HG03139 (cell line): ENCODE measurements around the gene IPCEF1.

ENCODE experiments used
- ATAC-seq: cut with Tn5 transposase; IDR thresholded peaks from one replicate; pipeline ENCODE4 v1.9.1; 2021; ENCODE audit not compliant: unreplicated experiment

IPCEF1 gene

DNA sequence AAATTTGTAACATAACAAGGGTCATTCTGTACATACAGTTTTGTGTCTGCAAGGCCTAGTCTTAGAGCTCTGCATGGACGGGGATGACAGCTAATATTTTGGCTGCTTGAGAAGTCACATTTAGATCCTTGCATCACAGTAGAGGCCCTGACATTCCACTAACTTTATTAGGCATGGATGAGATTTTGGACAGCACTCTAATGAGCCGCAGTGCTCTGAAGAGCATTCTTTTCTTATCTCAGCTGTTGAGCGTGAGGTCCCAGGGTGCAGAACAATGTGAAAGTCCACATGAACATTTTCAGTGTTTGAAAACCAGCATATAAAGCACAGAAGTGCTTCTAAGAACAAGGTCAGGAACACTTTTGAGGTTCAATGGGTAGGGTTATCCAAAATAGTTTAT, 58.9 kb downstream of the IPCEF1 start:
- no peak for ATAC-seq

- no peak for ATAC-seq
These were observed 59.4 kb downstream of the IPCEF1 start for GRCh38 chr6:154297210-154297609.

GRCh38 chr6:154295733-154296132, 60.9 kb downstream of the IPCEF1 start:
- ATAC-seq = no peak

- no peak for ATAC-seq
These were observed 63.6 kb downstream of the IPCEF1 start for GRCh38 chr6:154292855-154293519.

- ATAC-seq = no peak
These were observed 64.5 kb downstream of the IPCEF1 start for GRCh38 chr6:154292066-154292465.

DNA sequence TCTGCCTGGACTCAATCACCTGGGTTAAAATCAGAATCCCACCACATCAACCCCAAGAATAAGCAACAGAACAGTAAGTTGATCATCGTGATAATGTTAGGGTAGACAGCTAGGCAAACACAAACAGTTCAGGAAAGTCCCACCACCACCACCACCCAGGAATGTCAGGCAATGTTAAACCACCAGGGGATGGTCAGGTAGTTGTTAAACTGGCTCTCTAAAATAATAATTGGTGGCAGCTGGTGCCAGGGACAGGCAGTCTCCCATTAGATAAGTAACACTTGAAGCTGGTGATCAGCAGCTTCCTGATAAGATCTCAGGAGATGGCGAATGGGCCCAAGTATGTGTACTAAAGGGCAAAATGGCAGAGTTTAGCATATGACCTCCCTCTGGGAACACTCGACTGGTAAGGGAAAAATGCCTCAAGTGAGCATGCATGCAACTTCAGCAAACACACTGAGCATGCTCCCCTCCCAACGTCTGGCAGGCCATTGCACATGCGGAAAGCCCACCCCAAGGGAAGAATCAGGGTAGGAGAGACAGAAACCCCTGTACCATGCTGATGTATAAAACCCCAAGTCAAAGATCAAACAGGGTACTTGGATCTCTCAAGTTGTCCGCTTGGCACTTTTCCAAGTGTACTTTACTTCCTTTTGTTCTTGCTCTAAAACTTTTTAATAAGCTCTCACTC, 66.6 kb downstream of the IPCEF1 start:
- no peak for ATAC-seq

- no peak for ATAC-seq
These were observed 70.8 kb downstream of the IPCEF1 start for GRCh38 chr6:154285826-154286225.

DNA sequence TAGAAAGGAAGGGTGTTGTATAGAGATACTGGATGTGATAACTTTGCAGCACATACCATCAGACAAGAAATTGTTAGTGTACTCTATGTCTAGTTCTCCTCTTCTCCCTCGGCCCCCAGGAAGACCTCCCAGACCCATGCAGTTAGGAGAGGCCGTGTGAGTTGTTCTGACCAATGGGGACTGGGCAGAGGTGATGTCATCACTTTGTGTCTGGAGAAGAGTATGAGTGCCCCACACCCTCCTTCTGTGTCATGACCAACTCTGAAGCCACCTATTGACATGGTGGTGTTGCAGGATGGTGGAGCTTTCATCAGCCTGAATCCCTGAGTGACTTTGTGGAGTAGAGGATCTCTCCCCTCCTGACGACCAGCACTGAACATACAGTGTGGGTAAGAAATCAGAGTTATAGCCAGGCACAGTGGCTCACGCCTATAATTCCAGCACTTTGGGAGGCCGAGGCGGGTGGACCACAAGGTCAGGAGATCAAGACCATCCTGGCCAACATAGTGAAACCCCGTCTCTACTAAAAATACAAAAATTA, 72.2 kb downstream of the IPCEF1 start:
- ATAC-seq = no peak

DNA sequence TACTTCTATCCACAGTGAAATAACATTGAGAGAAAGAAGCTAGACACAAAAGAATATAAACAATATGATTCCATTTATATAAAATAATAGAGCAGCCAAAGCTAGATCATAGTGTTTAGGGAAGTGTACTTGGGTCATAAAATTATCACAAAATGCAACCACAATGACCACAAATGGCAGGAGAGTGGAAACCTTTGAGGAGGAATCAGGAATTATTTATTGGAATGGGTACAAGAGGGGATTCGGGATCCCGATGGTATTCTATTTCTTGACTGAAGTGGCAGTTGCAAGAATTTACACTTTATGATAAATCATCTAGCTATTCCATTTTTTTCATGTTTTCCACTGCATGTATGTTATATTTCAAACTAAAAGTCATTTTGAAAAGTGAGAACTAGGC, 76.1 kb downstream of the IPCEF1 start:
- no peak for ATAC-seq

DNA sequence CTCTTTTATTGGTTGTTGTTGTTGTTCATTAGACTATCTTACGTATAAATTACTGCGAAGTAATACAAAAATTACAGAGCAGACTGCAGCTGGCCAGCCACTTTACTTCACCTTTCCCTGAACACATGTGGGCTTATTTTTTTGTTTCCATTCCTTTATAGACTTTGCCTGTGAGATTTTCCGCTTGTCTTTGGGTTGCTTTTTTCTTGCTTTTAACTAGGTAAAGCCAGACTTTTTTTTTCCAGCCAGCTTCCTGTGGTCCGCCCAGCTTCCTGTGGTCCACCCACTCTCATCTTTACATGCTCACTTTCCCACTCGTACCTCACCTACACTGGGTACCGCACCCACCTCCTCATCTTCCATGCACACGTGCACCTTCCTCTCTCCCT, 79.0 kb downstream of the IPCEF1 start:
- ATAC-seq = no peak

DNA sequence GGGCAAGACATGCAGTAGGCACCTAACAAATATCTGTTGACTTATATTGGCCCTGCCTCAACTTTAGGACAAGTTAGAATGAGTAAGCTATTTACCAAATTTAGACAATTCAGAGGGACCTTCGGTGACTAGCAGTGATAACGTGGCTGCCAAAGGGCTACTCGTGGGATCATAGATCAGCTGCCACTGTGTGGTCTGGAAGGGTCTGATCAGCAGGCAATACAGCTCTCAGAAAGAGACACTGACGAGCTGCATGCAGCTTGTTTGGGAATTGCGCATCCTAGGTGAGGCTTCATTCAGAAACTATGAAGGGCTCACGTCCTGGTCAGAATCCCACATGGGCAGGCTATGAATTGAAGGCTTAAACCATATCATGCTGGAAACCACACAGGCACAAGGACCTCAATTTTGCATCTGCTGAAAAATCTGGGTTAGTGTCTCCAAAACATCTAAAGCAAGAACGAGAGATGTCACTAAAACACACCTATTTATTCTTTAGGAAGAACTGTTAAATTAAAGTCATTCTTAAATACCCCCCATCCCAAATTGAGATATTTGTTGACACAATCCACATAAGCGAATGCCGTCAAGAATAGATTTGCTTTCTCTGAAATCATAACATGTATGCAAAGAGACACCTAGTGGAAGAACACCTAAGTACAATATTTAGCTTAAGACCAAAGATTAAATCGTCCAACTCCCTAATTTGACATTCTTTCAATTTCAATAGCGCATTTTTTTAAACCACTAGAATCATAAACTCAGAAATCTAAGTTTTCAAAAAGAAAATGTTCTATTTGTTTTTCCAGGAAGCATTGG, 79.6 kb downstream of the IPCEF1 start:
- no peak for ATAC-seq

DNA sequence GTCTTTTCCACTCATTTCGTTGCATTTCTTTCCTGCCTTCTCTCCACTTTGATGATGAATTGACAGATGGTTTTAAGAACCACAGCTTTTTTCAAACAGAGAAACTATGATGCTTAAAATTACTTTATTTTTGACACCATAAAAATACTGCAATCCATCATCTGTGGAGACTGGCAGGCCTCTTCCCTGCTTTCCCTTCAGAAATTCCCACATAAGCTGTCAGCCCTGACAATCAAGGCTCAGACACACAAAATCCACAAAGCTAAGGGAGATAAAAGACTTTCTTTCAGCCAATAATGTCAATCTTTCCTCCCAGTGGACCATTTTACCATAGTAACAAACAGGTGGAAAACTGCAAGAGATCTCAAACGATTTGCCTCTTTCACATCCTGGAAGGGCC, 82.4 kb downstream of the IPCEF1 start:
- ATAC-seq = no peak

- ATAC-seq = no peak
These were observed 88.1 kb downstream of the IPCEF1 start for GRCh38 chr6:154268486-154268885.

DNA sequence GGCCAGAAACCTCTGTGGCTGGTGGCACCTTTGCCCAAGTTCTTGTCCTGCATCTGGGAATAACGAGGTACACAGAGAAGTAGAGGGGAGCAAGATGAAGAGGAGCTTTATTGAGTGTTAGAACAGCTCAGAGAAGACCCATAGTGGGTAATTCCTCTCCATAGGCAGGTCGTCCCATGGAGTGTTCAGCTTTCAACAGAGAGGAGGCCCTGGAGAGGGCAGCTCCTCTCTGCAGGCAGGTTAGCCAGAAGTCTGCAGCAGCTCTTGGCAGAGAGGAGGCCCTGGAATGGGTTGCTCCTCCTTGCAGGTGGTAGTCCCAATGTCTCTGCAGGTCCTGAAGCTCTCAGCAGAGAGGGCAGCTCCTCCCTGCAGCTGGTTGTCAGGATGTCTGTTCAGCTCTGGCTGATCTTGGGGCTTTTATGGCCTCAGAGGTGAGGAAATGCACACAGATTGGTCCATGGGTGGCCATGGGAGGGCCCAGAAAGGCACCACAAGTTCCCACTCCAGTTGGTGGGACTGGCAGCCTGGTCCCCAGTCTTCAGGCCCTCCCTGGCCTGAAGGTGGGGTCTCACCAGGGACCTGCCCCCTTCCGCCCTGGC, 89.0 kb downstream of the IPCEF1 start:
- ATAC-seq = peak; percentile 56

DNA sequence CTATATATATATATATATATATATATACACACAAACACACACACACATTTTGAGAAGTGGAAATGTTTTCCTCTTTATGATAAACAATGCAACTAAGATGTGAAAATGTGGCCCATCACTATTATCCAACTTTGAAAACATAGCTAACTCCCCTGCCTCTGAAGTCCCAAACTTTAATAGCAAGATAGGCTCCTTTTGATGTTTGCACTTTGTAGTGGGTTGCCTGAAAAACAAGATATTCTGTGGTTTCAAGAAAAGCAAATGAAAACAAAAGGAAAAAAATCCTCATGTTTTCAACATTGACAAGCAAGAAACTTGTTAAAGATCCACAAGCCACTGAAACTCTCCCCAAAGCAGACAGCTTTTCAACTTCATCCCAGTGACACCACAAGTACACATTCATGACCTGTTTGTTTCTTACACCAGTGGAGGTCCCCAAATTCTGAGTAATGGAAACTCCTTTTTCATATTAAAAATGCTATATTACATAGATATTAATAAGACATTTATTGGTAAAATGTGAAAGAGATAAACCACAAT, 90.0 kb downstream of the IPCEF1 start:
- ATAC-seq = no peak

GRCh38 chr6:154261688-154262397, 94.8 kb downstream of the IPCEF1 start:
- ATAC-seq = no peak

DNA sequence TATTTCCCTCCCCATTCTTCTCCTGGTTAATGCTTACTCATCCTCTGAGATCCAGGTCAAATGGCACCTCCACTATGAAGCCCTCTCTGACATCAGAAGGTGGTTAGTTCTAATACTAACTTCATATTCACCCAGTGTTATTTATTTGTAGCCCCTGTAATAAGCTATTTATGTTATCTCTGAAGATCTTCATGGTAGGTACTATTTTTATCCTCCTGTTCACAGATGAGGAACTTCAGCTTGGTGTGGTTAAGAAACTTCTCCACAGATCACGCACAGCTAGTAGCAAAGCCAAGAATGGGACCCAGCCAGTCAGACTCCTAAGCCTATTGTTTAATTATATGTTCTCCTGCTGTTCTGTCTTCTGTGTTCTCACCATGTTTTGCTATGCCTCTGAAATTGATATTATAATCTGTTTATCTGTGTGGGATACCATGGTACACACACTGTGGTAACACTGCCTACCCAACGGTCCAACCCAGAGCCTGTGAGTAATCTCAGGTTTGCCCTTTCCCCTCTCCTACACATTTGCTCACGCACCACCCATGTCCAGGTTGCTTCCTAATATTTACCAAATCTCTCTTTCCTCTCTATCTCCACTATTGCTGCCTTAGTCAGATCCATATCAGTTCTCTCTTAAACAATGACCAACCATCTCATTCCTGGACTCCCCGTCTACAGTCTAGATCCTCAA, 98.4 kb downstream of the IPCEF1 start:
- ATAC-seq = peak; percentile 74

DNA sequence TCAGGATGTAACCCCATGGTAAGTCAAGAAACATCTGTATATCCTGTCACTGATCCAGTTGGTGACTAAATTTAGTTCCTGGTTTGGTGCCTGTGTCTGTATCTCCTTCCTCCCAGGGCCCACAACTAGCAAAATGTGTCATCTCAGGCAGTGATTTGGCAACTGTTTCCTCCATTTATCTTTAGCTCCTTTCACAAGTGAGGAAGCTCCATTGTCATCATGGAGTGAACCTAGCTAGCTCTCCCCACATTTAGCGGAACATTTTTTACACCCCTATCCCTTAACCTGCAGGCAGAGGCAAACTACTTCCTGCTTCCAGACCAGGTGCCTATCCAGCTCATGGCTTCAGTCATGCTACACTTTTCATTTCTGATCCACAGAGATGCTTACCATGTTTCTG, 99.5 kb downstream of the IPCEF1 start:
- no peak for ATAC-seq

DNA sequence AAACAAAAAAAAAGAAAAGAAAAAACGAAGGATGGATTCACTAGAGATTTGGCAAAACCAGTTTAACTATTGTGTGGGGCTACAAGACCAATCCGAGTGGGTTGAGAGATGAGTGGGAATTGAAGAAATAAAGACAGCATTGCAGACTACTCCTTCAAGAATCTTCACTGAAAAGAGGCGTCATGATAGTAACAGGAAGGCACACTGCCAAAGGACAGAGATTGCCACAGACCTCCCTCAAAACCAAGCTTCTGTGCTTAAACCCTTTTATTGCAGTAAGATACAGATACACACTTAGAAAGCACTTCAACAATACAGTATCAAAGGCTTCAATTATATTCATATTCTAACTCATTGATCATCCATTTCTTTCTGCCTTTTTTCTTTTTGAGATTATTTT, 103.9 kb downstream of the IPCEF1 start:
- no peak for ATAC-seq

- no peak for ATAC-seq
These were observed 105.5 kb downstream of the IPCEF1 start for GRCh38 chr6:154251116-154251515.
